K562 (cell line): ENCODE data around the gene MARCHF7. TPM values are rescaled to one million over a fixed set of nuclear protein-coding genes. Genes with fewer than 3 reads are reported as not detected.

Source experiments
- CBX3 ChIP-seq, 2 experiments: IDR thresholded peaks; 1 replicate in 1 of 2; 2 replicates in 1 of 2; pipeline ENCODE4 v1.6.1; 2012; ENCODE audit warnings: inconsistent platforms in 2 of 2, low read length in 2 of 2, borderline replicate concordance in 1 of 2, control low read depth in 1 of 2
- CCAR2 ChIP-seq: fragments of 200-400 bp; formaldehyde crosslinking; IDR thresholded peaks from 2 replicates; pipeline ENCODE4 v1.6.1; 2017; ENCODE audit warnings: mild to moderate bottlenecking, low read depth, low read length
- CEBPG ChIP-seq, 3 experiments: fragments of 200-800 bp in 1 of 3; sonication (Bioruptor generic) in 1 of 3; sonication (generic) in 1 of 3; formaldehyde crosslinking in 1 of 3; IDR thresholded peaks in 2 of 3; conservative IDR thresholded peaks in 1 of 3; 2 replicates each; pipeline versions ENCODE4 v1.6.1 to v1.8.0; 2016 to 2022; ENCODE audit warnings: missing compliant biosample characterization in 2 of 3, missing genetic modification characterization in 2 of 3, mild to moderate bottlenecking in 1 of 3, missing genetic modification reagents in 1 of 3
- CREM ChIP-seq: IDR thresholded peaks from 2 replicates; pipeline ENCODE4 v1.6.1; 2014; ENCODE audit warnings: antibody characterized with exemption, low read depth
- E2F6 ChIP-seq, 2 experiments: IDR thresholded peaks; 2 replicates each; pipeline ENCODE4 v1.6.1; 2011; ENCODE audit warnings: borderline replicate concordance in 1 of 2, control low read depth in 1 of 2, low read depth in 1 of 2, low read length in 1 of 2, mild to moderate bottlenecking in 1 of 2, mixed read lengths in 1 of 2, moderate library complexity in 1 of 2; ENCODE audit not compliant: insufficient read depth in 1 of 2, insufficient read length in 1 of 2, poor library complexity in 1 of 2, severe bottlenecking in 1 of 2; ENCODE audit errors: extremely low read depth in 1 of 2
- GABPB1 ChIP-seq: sonication (generic); formaldehyde crosslinking; IDR thresholded peaks from 2 replicates; pipeline ENCODE4 v1.8.0; 2022; ENCODE audit warnings: mild to moderate bottlenecking, missing genetic modification reagents
- HDAC2 ChIP-seq: fragments of 450-650 bp; IDR thresholded peaks from 2 replicates; pipeline ENCODE4 v1.6.1; 2016; ENCODE audit warnings: mild to moderate bottlenecking
- ID3 ChIP-seq, 2 experiments: fragments of 250-450 bp in 1 of 2; fragments of 450-650 bp in 1 of 2; sonication (Bioruptor Pico) in 1 of 2; IDR thresholded peaks; 2 replicates each; pipeline versions ENCODE4 v1.6.1 to v1.8.0; 2016 to 2021; ENCODE audit warnings: mild to moderate bottlenecking in 2 of 2, moderate library complexity in 2 of 2, missing compliant biosample characterization in 1 of 2, missing genetic modification characterization in 1 of 2
- KLF1 ChIP-seq: fragments of 450-650 bp; IDR thresholded peaks from 2 replicates; pipeline ENCODE4 v1.6.1; 2016; ENCODE audit warnings: missing genetic modification characterization, missing compliant biosample characterization
- MECOM ChIP-seq: fragments of 250-450 bp; sonication (Bioruptor Pico); IDR thresholded peaks from 2 replicates; pipeline ENCODE4 v1.8.0; 2022; ENCODE audit warnings: inconsistent platforms
- NCOA1 ChIP-seq: fragments of 450-650 bp; IDR thresholded peaks from 2 replicates; pipeline ENCODE4 v1.6.1; 2016; ENCODE audit warnings: low read depth
- NFYB ChIP-seq: IDR thresholded peaks from 2 replicates; pipeline ENCODE4 v1.6.1; 2011; ENCODE audit warnings: mild to moderate bottlenecking, moderate library complexity; ENCODE audit not compliant: insufficient read length; ENCODE audit errors: extremely low read depth
- PHB ChIP-seq: fragments of 250-450 bp; sonication (Bioruptor Pico); IDR thresholded peaks from 2 replicates; pipeline ENCODE4 v1.5.0; 2021
- PREB ChIP-seq: sonication (generic); formaldehyde crosslinking; IDR thresholded peaks from 2 replicates; pipeline ENCODE4 v1.8.1; 2023; ENCODE audit warnings: mild to moderate bottlenecking, missing genetic modification reagents
- PTBP1 ChIP-seq: fragments of 200-400 bp; formaldehyde crosslinking; IDR thresholded peaks from 2 replicates; pipeline ENCODE4 v1.6.1; 2017; ENCODE audit warnings: low read depth, low read length
- SMARCA5 ChIP-seq: fragments of 450-650 bp; IDR thresholded peaks from 2 replicates; pipeline ENCODE4 v1.6.1; 2016
- TARDBP ChIP-seq: fragments of 450-650 bp; IDR thresholded peaks from 2 replicates; pipeline ENCODE4 v1.6.1; 2016
- TOE1 ChIP-seq, 2 experiments: fragments of 450-650 bp in 1 of 2; sonication (generic) in 1 of 2; formaldehyde crosslinking in 1 of 2; IDR thresholded peaks; 2 replicates each; pipeline versions ENCODE4 v1.7.1 to v1.8.0; 2016 to 2022; ENCODE audit warnings: borderline replicate concordance in 2 of 2, mild to moderate bottlenecking in 2 of 2, antibody characterized with exemption in 1 of 2, inconsistent platforms in 1 of 2, low read depth in 1 of 2, missing genetic modification reagents in 1 of 2, moderate library complexity in 1 of 2
- U2AF2 ChIP-seq: fragments of 200-400 bp; formaldehyde crosslinking; optimal IDR thresholded peaks from 2 replicates; pipeline ENCODE3; 2017; ENCODE audit warnings: low read depth, mild to moderate bottlenecking, low read length
- ZEB2 ChIP-seq: fragments of 450-650 bp; IDR thresholded peaks from 2 replicates; pipeline ENCODE4 v1.6.1; 2016
- ZNF232 ChIP-seq: sonication (generic); formaldehyde crosslinking; IDR thresholded peaks from 2 replicates; pipeline ENCODE4 v1.8.0; 2022; ENCODE audit warnings: mild to moderate bottlenecking, missing genetic modification reagents
- ZNF639 ChIP-seq, 2 experiments: fragments of 200-800 bp in 1 of 2; sonication (Bioruptor generic) in 1 of 2; sonication (generic) in 1 of 2; formaldehyde crosslinking in 1 of 2; IDR thresholded peaks in 1 of 2; conservative IDR thresholded peaks in 1 of 2; 2 replicates each; pipeline versions ENCODE4 v1.5.0 to v1.6.1; 2016 to 2020; ENCODE audit warnings: missing compliant biosample characterization in 1 of 2, missing genetic modification characterization in 1 of 2, missing genetic modification reagents in 1 of 2
- polyA plus RNA-seq, 8 experiments: library from polyadenylated mRNA; depleted of rRNA in 4 of 8; stranded (reverse) in 5 of 8; unstranded in 3 of 8; fragments of >200 nt; fragmentation: Nextera tagmentation in 2 of 8; fragmentation: Illumina TruSeq in 1 of 8; extraction: Ambion mirVana in 2 of 8; extraction: Trizol in 1 of 8; gene quantifications; 2 replicates each; pipeline versions ENCODE4 v1.2.1 to v1.2.3, GENCODE V29; 2011 to 2014; ENCODE audit warnings: inconsistent platforms in 1 of 8, missing spikeins in 1 of 8
- total RNA-seq, 7 experiments: library from RNA; depleted of rRNA in 6 of 7; stranded (reverse); fragments of >200 nt in 6 of 7; fragmentation: Illumina TruSeq in 2 of 7; extraction: Trizol in 2 of 7; gene quantifications; 2 replicates each; pipeline versions ENCODE4 v1.2.1 to v1.2.3, GENCODE V29; 2011 to 2021; ENCODE audit warnings: low replicate concordance in 1 of 7

The MARCHF7 gene
- total and polyA plus RNA-seq, 9 of the 15 experiments (the other 6 are each of a cell fraction or from before 2014, with no cell fraction given) = 58.2 to 137 (median 86.7) TPM

GRCh38 chr2:159712143-159712928 lies at the start of gene MARCHF7 (continued):
- TF ChIP-seq ZNF639 (CRISPR knock-in tag; conservative IDR thresholded peaks at IDR 0.05 in 1 of 2, IDR thresholded peaks at IDR 0.05 in 1 of 2) (peak in 1 of 2 experiments; percentile 75; a peak in 2 of 4 replicates), TARDBP (0 out of 2 replicates have a peak, but pooled peaks have one; percentile 57), CREM (0 out of 2 replicates have a peak, but pooled peaks have one; percentile 13), ID3 (CRISPR knock-in tag; IDR thresholded peaks at IDR 0.05) (no peak), ID3 (tag; IDR thresholded peaks at IDR 0.05) (no peak; the same call in 1 of the 2 replicates), TOE1 (IDR thresholded peaks at IDR 0.05; ENCODE audit: borderline replicate concordance) (peak; percentile 84), TOE1 (CRISPR knock-in tag; IDR thresholded peaks at IDR 0.05; ENCODE audit: borderline replicate concordance, low read depth) (no peak), PHB (CRISPR knock-in tag) (no peak), SMARCA5 (no peak; the same call in 1 of the 2 replicates), ZEB2 (no peak), MECOM (no peak), CCAR2 (no peak), KLF1 (tag) (peak; percentile 93), NCOA1 (peak; percentile 74; the same call in 1 of the 2 replicates), U2AF2 (no peak), CEBPG (CRISPR knock-in tag; IDR thresholded peaks at IDR 0.05) (peak; percentile 39; the same call in 1 of the 2 replicates), CEBPG (tag; conservative IDR thresholded peaks at IDR 0.05 in 1 of 2, IDR thresholded peaks at IDR 0.05 in 1 of 2) (0 out of 4 replicates have a peak, but pooled peaks of 1 of the 2 experiments have one; percentile 13), HDAC2 (peak; percentile 85; the same call in 1 of the 2 replicates), ZNF232 (CRISPR knock-in tag) (peak; percentile 95), CBX3 (IDR thresholded peaks at IDR 0.05; ENCODE audit: borderline replicate concordance in 1 of 2, low read length in 2 of 2) (peak in 1 of 2 experiments; percentile 38; a peak in 2 of 3 replicates), PTBP1 (peak; percentile 72; the same call in 1 of the 2 replicates), PREB (CRISPR knock-in tag) (no peak), GABPB1 (CRISPR knock-in tag) (peak; percentile 86), E2F6 (IDR thresholded peaks at IDR 0.05; ENCODE audit: borderline replicate concordance in 1 of 2, extremely low read depth in 1 of 2, insufficient read depth in 1 of 2, insufficient read length in 1 of 2, low read depth in 1 of 2, low read length in 1 of 2, poor library complexity in 1 of 2, severe bottlenecking in 1 of 2) (peak; percentile 29 to 38), NFYB (no peak)
